Dendritic cell treated with granulocyte-macrophage colony-stimulating factor and Interleukin-4, amounts not matched to agents 40 ng/mL and 50 ng/mL, for 4 days (primary cell): ENCODE data around the gene RABGGTA.
"Not testable (repeated sequence)": the region's sequence is repeated elsewhere in the genome, so short reads cannot be mapped to it uniquely, and the experiment has no call there.

Source experiments
- H3K27ac Mint-ChIP-seq: one replicate; pipeline ENCODE4 v1.8.0; 2022; ENCODE audit warnings: mild to moderate bottlenecking, mixed read lengths
- H3K27me3 Mint-ChIP-seq: one replicate; pipeline ENCODE4 v1.8.0; 2022; ENCODE audit warnings: mild to moderate bottlenecking, mixed read lengths
- H3K36me3 Mint-ChIP-seq: one replicate; pipeline ENCODE4 v1.8.0; 2022; ENCODE audit warnings: low read depth, mixed read lengths
- H3K4me1 Mint-ChIP-seq: one replicate; pipeline ENCODE4 v1.8.0; 2022; ENCODE audit warnings: low read depth, mixed read lengths
- H3K4me3 Mint-ChIP-seq: one replicate; pipeline ENCODE4 v1.8.0; 2022; ENCODE audit warnings: mild to moderate bottlenecking, moderate library complexity, mixed read lengths
- H3K9me3 Mint-ChIP-seq: one replicate; pipeline ENCODE4 v1.8.0; 2022; ENCODE audit warnings: mixed read lengths
- intact Hi-C: fragments of 100-400 bp; cut with micrococcal nuclease; formaldehyde crosslinking; loops from one replicate; pipeline ENCODE4 v1.15.0; 2022

RABGGTA gene

GRCh38 chr14:24228902-24229301, 42.5 kb downstream of the RABGGTA start:
- no peak overlapping the region for H3K4me3 Mint-ChIP-seq
- intact Hi-C loops = no loop called here
- no peaks in the 10 kb centered on the region for H3K9me3 Mint-ChIP-seq
- peak overlapping the region; percentile 25 for H3K27ac Mint-ChIP-seq
- peaks cover 55% of the 10 kb centered on the region for H3K36me3 Mint-ChIP-seq
- no peaks in the 10 kb centered on the region for H3K27me3 Mint-ChIP-seq
- peaks cover 42% of the 10 kb centered on the region for H3K4me1 Mint-ChIP-seq

DNA sequence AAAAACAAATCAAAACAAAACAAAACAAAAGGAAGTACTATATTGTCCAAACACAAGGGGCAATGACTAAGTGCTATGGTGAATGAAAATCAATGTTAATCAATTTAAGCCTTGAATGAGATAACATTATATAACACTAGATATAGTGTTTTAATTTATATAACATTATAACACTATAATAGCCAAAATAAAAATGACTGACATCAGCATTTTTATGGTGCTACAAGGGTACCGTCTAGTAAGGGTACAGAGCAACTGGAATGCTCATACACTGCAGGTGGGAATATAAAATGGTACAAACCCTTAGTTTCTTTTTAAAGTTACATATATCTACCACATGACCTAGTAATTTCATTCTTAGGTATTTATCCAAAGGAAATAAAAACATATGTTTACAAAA, 44.9 kb downstream of the RABGGTA start:
- H3K4me3 Mint-ChIP-seq = no peak overlapping the region
- intact Hi-C loops = no loop called here
- H3K4me1 Mint-ChIP-seq = peaks cover 33% of the 10 kb centered on the region
- H3K9me3 Mint-ChIP-seq = no peaks in the 10 kb centered on the region
- H3K36me3 Mint-ChIP-seq = peaks cover 46% of the 10 kb centered on the region
- no peak overlapping the region for H3K27ac Mint-ChIP-seq
- no peaks in the 10 kb centered on the region for H3K27me3 Mint-ChIP-seq

GRCh38 chr14:24224618-24225071, 46.8 kb downstream of the RABGGTA start:
- no peaks in the 10 kb centered on the region for H3K9me3 Mint-ChIP-seq
- H3K4me3 Mint-ChIP-seq = no peak overlapping the region
- H3K27me3 Mint-ChIP-seq = no peaks in the 10 kb centered on the region
- no peak overlapping the region for H3K27ac Mint-ChIP-seq
- peaks cover 45% of the 10 kb centered on the region for H3K36me3 Mint-ChIP-seq
- intact Hi-C loops = no loop called here
- peaks cover 22% of the 10 kb centered on the region for H3K4me1 Mint-ChIP-seq

DNA sequence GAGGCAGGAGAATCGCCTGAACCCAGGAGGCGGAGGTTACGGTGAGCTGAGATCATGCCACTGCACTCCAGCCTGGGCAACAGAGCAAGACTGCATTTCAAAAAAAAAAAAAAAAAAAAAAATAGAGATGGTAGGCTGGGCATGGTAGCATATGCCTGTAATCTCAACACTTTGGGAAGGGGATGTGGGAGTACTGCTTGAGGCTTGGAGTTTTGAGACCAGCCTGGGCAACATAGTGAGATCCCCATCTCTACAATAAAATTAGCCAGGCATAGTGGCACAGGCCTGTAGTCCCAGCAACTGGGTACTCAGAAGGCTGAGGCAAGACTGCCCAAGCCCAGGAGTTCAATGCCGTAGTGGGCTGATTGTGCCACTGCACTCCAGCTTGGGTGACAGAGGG, 48.4 kb downstream of the RABGGTA start:
- intact Hi-C loops, H3K9me3 Mint-ChIP-seq, H3K27ac Mint-ChIP-seq, H3K4me3 Mint-ChIP-seq, H3K27me3 Mint-ChIP-seq: not testable (repeated sequence)
- Mint-ChIP-seq H3K36me3 (peaks cover 46% of the 10 kb centered on the region), H3K4me1 (peaks cover 14% of the 10 kb centered on the region)

GRCh38 chr14:24219521-24219920, 51.9 kb downstream of the RABGGTA start:
- Mint-ChIP-seq H3K4me1 (peaks cover 17% of the 10 kb centered on the region), H3K9me3 (no peaks in the 10 kb centered on the region), H3K36me3 (peaks cover 43% of the 10 kb centered on the region), H3K4me3 (no peak overlapping the region), H3K27ac (no peak overlapping the region), H3K27me3 (no peaks in the 10 kb centered on the region)
- intact Hi-C loops = loop anchor here (10.0 kb wide), 1 partner anchor 105 kb away; the partner anchor contains the start of genes DCAF11 and NRL

DNA sequence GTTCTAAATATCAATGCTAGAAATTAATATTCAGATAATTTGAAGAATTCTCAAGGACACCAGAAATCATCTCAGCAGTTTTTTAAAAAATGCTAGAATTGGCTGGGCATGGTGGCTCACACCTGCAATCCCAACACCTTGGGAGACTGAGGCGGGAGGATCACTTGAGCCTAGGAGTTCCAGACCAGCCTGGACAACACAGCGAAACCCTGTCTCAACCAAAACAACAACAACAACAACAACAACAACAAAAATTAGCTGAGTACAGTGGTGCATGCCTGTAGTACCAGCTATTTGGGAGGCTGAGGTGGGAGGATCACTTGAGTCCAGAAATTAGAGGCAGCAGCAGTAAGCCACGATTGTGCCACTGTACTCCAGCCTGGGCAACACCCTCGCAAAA, 52.3 kb downstream of the RABGGTA start:
- intact Hi-C loops = loop anchor here (10.0 kb wide), 1 partner anchor 104 kb away; the partner anchor contains the start of genes DCAF11 and NRL
- H3K27ac Mint-ChIP-seq = no peak overlapping the region
- no peak overlapping the region for H3K4me3 Mint-ChIP-seq
- peaks cover 43% of the 10 kb centered on the region for H3K36me3 Mint-ChIP-seq
- no peaks in the 10 kb centered on the region for H3K9me3 Mint-ChIP-seq
- H3K4me1 Mint-ChIP-seq = peaks cover 21% of the 10 kb centered on the region
- H3K27me3 Mint-ChIP-seq = no peaks in the 10 kb centered on the region

GRCh38 chr14:24216876-24217275, 54.5 kb downstream of the RABGGTA start:
- intact Hi-C loops = loop anchor here (1.0 to 10.0 kb wide), 3 partner anchors 15 to 102 kb away; partner anchors contain the start of genes DCAF11, GMPR2, NEDD8 and NRL
- Mint-ChIP-seq H3K4me1 (peaks cover 31% of the 10 kb centered on the region), H3K36me3 (peaks cover 59% of the 10 kb centered on the region), H3K27ac (peak overlapping the region; percentile 99)
- not testable (repeated sequence) for H3K4me3 Mint-ChIP-seq, H3K9me3 Mint-ChIP-seq, H3K27me3 Mint-ChIP-seq

- no peaks in the 10 kb centered on the region for H3K9me3 Mint-ChIP-seq
- peaks cover 36% of the 10 kb centered on the region for H3K4me1 Mint-ChIP-seq
- intact Hi-C loops = loop anchor here (1.0 to 10.0 kb wide), 3 partner anchors 16 to 102 kb away; partner anchors contain the start of genes DCAF11, GMPR2, NEDD8 and NRL
- no peak overlapping the region for H3K4me3 Mint-ChIP-seq
- peaks cover 65% of the 10 kb centered on the region for H3K36me3 Mint-ChIP-seq
- peak overlapping the region; percentile 99 for H3K27ac Mint-ChIP-seq
- no peaks in the 10 kb centered on the region for H3K27me3 Mint-ChIP-seq
These were observed 55.1 kb downstream of the RABGGTA start for GRCh38 chr14:24216345-24216699.
